ENCODE results near the gene PKD1.

The PKD1 gene

DNA sequence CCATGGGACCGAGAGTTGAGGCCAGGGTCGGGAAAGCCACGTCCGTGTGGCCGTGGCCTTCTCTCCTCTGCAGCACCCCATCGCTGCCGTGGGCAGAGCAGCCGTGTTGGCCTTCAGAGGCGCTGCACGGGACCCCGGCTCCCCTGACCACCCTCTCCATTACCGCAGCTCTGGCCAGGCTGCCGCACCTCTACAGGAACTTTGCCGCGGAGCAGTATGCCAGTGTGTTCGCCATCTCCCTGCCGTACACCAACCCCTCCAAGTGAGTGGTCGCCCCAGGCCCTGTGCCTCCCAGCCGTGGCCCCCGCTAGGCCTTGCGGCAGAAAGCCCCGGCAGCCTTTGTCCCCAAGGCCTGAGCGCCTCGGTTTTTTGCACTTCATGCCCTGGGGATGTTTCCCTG is 60.1 kb downstream of the PKD1 start:
- CTCF ChIA-PET: interaction anchor here (0.7 kb wide), 1 partner anchor 68 kb away, joined by 3 read pairs; no protein-coding TSS in a partner anchor
- POLR2A ChIA-PET: interaction anchor here (0.6 kb wide), 1 partner anchor 13 kb away, joined by 3 read pairs; no protein-coding TSS in a partner anchor

DNA sequence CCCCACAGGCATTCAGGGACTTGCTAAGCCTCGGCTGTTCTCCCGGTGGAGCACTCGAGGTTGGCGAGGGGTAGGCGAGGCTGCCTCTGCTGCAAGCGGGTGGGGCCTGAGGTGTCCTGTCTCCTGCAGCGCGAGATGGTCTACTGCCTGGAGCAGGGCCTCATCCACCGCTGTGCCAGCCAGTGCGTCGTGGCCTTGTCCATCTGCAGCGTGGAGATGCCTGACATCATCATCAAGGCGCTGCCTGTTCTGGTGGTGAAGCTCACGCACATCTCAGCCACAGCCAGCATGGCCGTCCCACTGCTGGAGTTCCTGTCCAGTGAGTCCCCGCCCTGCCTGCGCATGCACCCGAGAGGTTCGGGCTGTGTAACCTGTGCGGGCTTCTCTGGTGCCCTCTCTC is 61.6 kb downstream of the PKD1 start:
- Histone ChIP-seq H3K27ac (ENCODE audit: extremely low read depth, low read depth, low read length) (no peak overlapping the region), H3K4me3 (ENCODE audit: low read depth, low read length) (no peak overlapping the region), H3K4me1 (ENCODE audit: control insufficient read depth, insufficient read depth, low read length) (no peaks in the 10 kb centered on the region), H3K9me3 (ENCODE audit: control insufficient read depth, insufficient read depth, low read depth, low read length) (no peaks in the 10 kb centered on the region), H3K36me3 (ENCODE audit: control insufficient read depth in 2 of 2, insufficient read depth in 1 of 2, low read length in 2 of 2) (peaks cover 0 to 87% of the 10 kb centered on the region in 2 experiments; a peak in 1 of 3 replicates)
- TF ChIP-seq ZNF211 (tag by site-specific recombination; IDR thresholded peaks at IDR 0.05; ENCODE audit: low read depth) (no peak), GLIS2 (tag by site-specific recombination; IDR thresholded peaks at IDR 0.05) (no peak), ZNF626 (tag by site-specific recombination; IDR thresholded peaks at IDR 0.05) (no peak), ZNF585B (tag by site-specific recombination; IDR thresholded peaks at IDR 0.05) (no peak), ZNF623 (tag by site-specific recombination; IDR thresholded peaks at IDR 0.05) (no peak), ZNF175 (tag by site-specific recombination; IDR thresholded peaks at IDR 0.05) (no peak), ZBTB21 (tag by site-specific recombination; IDR thresholded peaks at IDR 0.05) (no peak), ZNF580 (tag by site-specific recombination; IDR thresholded peaks at IDR 0.05) (no peak), KLF9 (tag by site-specific recombination; IDR thresholded peaks at IDR 0.05; ENCODE audit: low read depth) (no peak)
- TF ChIP-seq, protein P1, sequence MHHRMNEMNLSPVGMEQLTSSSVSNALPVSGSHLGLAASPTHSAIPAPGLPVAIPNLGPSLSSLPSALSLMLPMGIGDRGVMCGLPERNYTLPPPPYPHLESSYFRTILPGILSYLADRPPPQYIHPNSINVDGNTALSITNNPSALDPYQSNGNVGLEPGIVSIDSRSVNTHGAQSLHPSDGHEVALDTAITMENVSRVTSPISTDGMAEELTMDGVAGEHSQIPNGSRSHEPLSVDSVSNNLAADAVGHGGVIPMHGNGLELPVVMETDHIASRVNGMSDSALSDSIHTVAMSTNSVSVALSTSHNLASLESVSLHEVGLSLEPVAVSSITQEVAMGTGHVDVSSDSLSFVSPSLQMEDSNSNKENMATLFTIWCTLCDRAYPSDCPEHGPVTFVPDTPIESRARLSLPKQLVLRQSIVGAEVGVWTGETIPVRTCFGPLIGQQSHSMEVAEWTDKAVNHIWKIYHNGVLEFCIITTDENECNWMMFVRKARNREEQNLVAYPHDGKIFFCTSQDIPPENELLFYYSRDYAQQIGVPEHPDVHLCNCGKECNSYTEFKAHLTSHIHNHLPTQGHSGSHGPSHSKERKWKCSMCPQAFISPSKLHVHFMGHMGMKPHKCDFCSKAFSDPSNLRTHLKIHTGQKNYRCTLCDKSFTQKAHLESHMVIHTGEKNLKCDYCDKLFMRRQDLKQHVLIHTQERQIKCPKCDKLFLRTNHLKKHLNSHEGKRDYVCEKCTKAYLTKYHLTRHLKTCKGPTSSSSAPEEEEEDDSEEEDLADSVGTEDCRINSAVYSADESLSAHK (tag by site-specific recombination; IDR thresholded peaks at IDR 0.05): no peak
- TF ChIP-seq, protein P2, sequence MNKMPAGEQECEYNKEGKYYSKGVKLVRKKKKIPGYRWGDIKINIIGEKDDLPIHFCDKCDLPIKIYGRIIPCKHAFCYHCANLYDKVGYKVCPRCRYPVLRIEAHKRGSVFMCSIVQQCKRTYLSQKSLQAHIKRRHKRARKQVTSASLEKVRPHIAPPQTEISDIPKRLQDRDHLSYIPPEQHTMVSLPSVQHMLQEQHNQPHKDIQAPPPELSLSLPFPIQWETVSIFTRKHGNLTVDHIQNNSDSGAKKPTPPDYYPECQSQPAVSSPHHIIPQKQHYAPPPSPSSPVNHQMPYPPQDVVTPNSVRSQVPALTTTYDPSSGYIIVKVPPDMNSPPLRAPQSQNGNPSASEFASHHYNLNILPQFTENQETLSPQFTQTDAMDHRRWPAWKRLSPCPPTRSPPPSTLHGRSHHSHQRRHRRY (tag by site-specific recombination; IDR thresholded peaks at IDR 0.05): no peak
- TF ChIP-seq, protein P3, sequence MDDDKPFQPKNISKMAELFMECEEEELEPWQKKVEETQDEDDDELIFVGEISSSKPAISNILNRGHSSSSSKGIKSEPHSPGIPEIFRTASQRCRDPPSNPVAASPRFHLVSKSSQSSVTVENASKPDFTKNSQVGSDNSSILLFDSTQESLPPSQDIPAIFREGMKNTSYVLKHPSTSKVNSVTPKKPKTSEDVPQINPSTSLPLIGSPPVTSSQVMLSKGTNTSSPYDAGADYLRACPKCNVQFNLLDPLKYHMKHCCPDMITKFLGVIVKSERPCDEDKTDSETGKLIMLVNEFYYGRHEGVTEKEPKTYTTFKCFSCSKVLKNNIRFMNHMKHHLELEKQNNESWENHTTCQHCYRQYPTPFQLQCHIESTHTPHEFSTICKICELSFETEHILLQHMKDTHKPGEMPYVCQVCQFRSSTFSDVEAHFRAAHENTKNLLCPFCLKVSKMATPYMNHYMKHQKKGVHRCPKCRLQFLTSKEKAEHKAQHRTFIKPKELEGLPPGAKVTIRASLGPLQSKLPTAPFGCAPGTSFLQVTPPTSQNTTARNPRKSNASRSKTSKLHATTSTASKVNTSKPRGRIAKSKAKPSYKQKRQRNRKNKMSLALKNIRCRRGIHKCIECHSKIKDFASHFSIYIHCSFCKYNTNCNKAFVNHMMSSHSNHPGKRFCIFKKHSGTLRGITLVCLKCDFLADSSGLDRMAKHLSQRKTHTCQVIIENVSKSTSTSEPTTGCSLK (tag by site-specific recombination; IDR thresholded peaks at IDR 0.05): no peak
- ChIA-PET POLR2A (no interaction called here), CTCF (interaction anchor here (0.6 kb wide), 1 partner anchor 131 kb away, joined by 3 read pairs; the partner anchor contains the start of gene MSRB1)

More for the DNA sequence above, 60.1 kb downstream of the PKD1 start:
- no peak overlapping the region for H3K27ac ChIP-seq (ENCODE audit: extremely low read depth, low read depth, low read length)
- no peak for TF ChIP-seq PRDM6 (tag by site-specific recombination; IDR thresholded peaks at IDR 0.05)
- TF ChIP-seq ZNF16 (tag by site-specific recombination; IDR thresholded peaks at IDR 0.05; ENCODE audit: low read depth): no peak
- TF ChIP-seq ZNF664 (tag by site-specific recombination; IDR thresholded peaks at IDR 0.05): no peak
- TF ChIP-seq, protein P4, sequence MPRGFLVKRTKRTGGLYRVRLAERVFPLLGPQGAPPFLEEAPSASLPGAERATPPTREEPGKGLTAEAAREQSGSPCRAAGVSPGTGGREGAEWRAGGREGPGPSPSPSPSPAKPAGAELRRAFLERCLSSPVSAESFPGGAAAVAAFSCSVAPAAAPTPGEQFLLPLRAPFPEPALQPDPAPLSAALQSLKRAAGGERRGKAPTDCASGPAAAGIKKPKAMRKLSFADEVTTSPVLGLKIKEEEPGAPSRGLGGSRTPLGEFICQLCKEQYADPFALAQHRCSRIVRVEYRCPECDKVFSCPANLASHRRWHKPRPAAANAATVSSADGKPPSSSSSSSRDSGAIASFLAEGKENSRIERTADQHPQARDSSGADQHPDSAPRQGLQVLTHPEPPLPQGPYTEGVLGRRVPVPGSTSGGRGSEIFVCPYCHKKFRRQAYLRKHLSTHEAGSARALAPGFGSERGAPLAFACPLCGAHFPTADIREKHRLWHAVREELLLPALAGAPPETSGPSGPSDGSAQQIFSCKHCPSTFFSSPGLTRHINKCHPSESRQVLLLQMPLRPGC (tag by site-specific recombination; IDR thresholded peaks at IDR 0.05): no peak
- TF ChIP-seq ZNF37A (tag by site-specific recombination; IDR thresholded peaks at IDR 0.05): no peak
- no peak for TF ChIP-seq GLIS2 (tag by site-specific recombination; IDR thresholded peaks at IDR 0.05)
- no peak for TF ChIP-seq ZNF76 (tag by site-specific recombination; IDR thresholded peaks at IDR 0.05; ENCODE audit: borderline replicate concordance, low read depth)
- TF ChIP-seq KLF8 (tag by site-specific recombination; IDR thresholded peaks at IDR 0.05): no peak
- no peaks in the 10 kb centered on the region for H3K4me1 ChIP-seq (ENCODE audit: control insufficient read depth, insufficient read depth, low read length)
- no peaks in the 10 kb centered on the region for H3K9me3 ChIP-seq (ENCODE audit: control insufficient read depth, insufficient read depth, low read depth, low read length)
- no peak overlapping the region for H3K4me3 ChIP-seq (ENCODE audit: low read depth, low read length)
- H3K36me3 ChIP-seq (ENCODE audit: control insufficient read depth in 2 of 2, insufficient read depth in 1 of 2, low read length in 2 of 2): peaks cover 0 to 89% of the 10 kb centered on the region in 2 experiments; a peak in 1 of 3 replicates
